T-helper 2 cell treated with Interferon-gamma antibody and Interleukin-4, amounts not matched to agents 5 μg/mL and 100 μg/mL, for 36 hours (primary cell): ENCODE results near the gene ADAMTS2.

Experiments
- DNase-seq: peaks from one replicate; pipeline ENCODE4 v3.0.0; 2021; ENCODE audit warnings: low spot score
- H3K27ac Mint-ChIP-seq: one replicate; pipeline ENCODE4 v1.8.0; 2021; ENCODE audit warnings: mild to moderate bottlenecking, mixed read lengths
- H3K27me3 Mint-ChIP-seq: one replicate; pipeline ENCODE4 v1.8.0; 2021; ENCODE audit warnings: low read depth, mixed read lengths
- H3K36me3 Mint-ChIP-seq: one replicate; pipeline ENCODE4 v1.8.0; 2021; ENCODE audit warnings: low read depth, mixed read lengths
- H3K4me1 Mint-ChIP-seq: one replicate; pipeline ENCODE4 v1.8.0; 2021; ENCODE audit warnings: low read depth, mixed read lengths
- H3K4me3 Mint-ChIP-seq: one replicate; pipeline ENCODE4 v1.8.0; 2022; ENCODE audit warnings: mild to moderate bottlenecking, moderate library complexity, mixed read lengths
- H3K9me3 Mint-ChIP-seq: one replicate; pipeline ENCODE4 v1.8.0; 2021; ENCODE audit warnings: mixed read lengths

The ADAMTS2 gene

GRCh38 chr5:179275941-179276837, 69.1 kb downstream of the ADAMTS2 start:
- Mint-ChIP-seq H3K4me3 (no peak overlapping the region), H3K4me1 (no peaks in the 10 kb centered on the region), H3K36me3 (no peaks in the 10 kb centered on the region), H3K27ac (no peak overlapping the region), H3K27me3 (no peaks in the 10 kb centered on the region), H3K9me3 (no peaks in the 10 kb centered on the region)
- DNase-seq, result no peak

- Mint-ChIP-seq H3K9me3 (no peaks in the 10 kb centered on the region), H3K27ac (no peak overlapping the region), H3K4me3 (no peak overlapping the region), H3K36me3 (no peaks in the 10 kb centered on the region), H3K4me1 (no peaks in the 10 kb centered on the region), H3K27me3 (no peaks in the 10 kb centered on the region)
- no peak for DNase-seq
Observed at GRCh38 chr5:179275381-179275878, 69.8 kb downstream of the ADAMTS2 start.

GRCh38 chr5:179274321-179275315, 70.6 kb downstream of the ADAMTS2 start:
- no peak overlapping the region for H3K27ac Mint-ChIP-seq
- H3K9me3 Mint-ChIP-seq, result no peaks in the 10 kb centered on the region
- DNase-seq, result no peak
- H3K4me1 Mint-ChIP-seq, result no peaks in the 10 kb centered on the region
- no peak overlapping the region for H3K4me3 Mint-ChIP-seq
- H3K36me3 Mint-ChIP-seq, result no peaks in the 10 kb centered on the region
- H3K27me3 Mint-ChIP-seq, result no peaks in the 10 kb centered on the region

- Mint-ChIP-seq H3K27ac (no peak overlapping the region), H3K27me3 (no peaks in the 10 kb centered on the region), H3K4me1 (no peaks in the 10 kb centered on the region), H3K9me3 (no peaks in the 10 kb centered on the region), H3K36me3 (no peaks in the 10 kb centered on the region), H3K4me3 (no peak overlapping the region)
- DNase-seq, result no peak
Observed at GRCh38 chr5:179273441-179274145, 71.7 kb downstream of the ADAMTS2 start.

GRCh38 chr5:179273073-179273435, 72.2 kb downstream of the ADAMTS2 start:
- H3K36me3 Mint-ChIP-seq, result no peaks in the 10 kb centered on the region
- no peaks in the 10 kb centered on the region for H3K4me1 Mint-ChIP-seq
- no peak for DNase-seq
- H3K27me3 Mint-ChIP-seq, result no peaks in the 10 kb centered on the region
- no peaks in the 10 kb centered on the region for H3K9me3 Mint-ChIP-seq
- H3K4me3 Mint-ChIP-seq, result no peak overlapping the region
- H3K27ac Mint-ChIP-seq, result no peak overlapping the region

- no peak for DNase-seq
- H3K9me3 Mint-ChIP-seq, result no peaks in the 10 kb centered on the region
- no peaks in the 10 kb centered on the region for H3K27me3 Mint-ChIP-seq
- no peak overlapping the region for H3K4me3 Mint-ChIP-seq
- no peaks in the 10 kb centered on the region for H3K4me1 Mint-ChIP-seq
- H3K27ac Mint-ChIP-seq, result no peak overlapping the region
- no peaks in the 10 kb centered on the region for H3K36me3 Mint-ChIP-seq
Observed at GRCh38 chr5:179272326-179273072, 72.8 kb downstream of the ADAMTS2 start.

GRCh38 chr5:179271821-179272325, 73.4 kb downstream of the ADAMTS2 start:
- no peaks in the 10 kb centered on the region for H3K9me3 Mint-ChIP-seq
- H3K27ac Mint-ChIP-seq, result no peak overlapping the region
- no peak overlapping the region for H3K4me3 Mint-ChIP-seq
- no peak for DNase-seq
- no peaks in the 10 kb centered on the region for H3K36me3 Mint-ChIP-seq
- H3K27me3 Mint-ChIP-seq, result no peaks in the 10 kb centered on the region
- H3K4me1 Mint-ChIP-seq, result no peaks in the 10 kb centered on the region

GRCh38 chr5:179271428-179271734, 73.9 kb downstream of the ADAMTS2 start:
- Mint-ChIP-seq H3K4me3 (no peak overlapping the region), H3K27me3 (no peaks in the 10 kb centered on the region), H3K36me3 (no peaks in the 10 kb centered on the region), H3K9me3 (no peaks in the 10 kb centered on the region), H3K27ac (no peak overlapping the region), H3K4me1 (no peaks in the 10 kb centered on the region)
- no peak for DNase-seq

GRCh38 chr5:179270581-179271427, 74.5 kb downstream of the ADAMTS2 start:
- H3K4me3 Mint-ChIP-seq, result no peak overlapping the region
- DNase-seq, result no peak
- no peaks in the 10 kb centered on the region for H3K27me3 Mint-ChIP-seq
- no peak overlapping the region for H3K27ac Mint-ChIP-seq
- H3K9me3 Mint-ChIP-seq, result no peaks in the 10 kb centered on the region
- no peaks in the 10 kb centered on the region for H3K4me1 Mint-ChIP-seq
- no peaks in the 10 kb centered on the region for H3K36me3 Mint-ChIP-seq

GRCh38 chr5:179269781-179270543, 75.3 kb downstream of the ADAMTS2 start:
- no peaks in the 10 kb centered on the region for H3K4me1 Mint-ChIP-seq
- H3K9me3 Mint-ChIP-seq, result no peaks in the 10 kb centered on the region
- DNase-seq, result no peak
- no peak overlapping the region for H3K27ac Mint-ChIP-seq
- H3K36me3 Mint-ChIP-seq, result no peaks in the 10 kb centered on the region
- H3K4me3 Mint-ChIP-seq, result no peak overlapping the region
- no peaks in the 10 kb centered on the region for H3K27me3 Mint-ChIP-seq

- Mint-ChIP-seq H3K9me3 (no peaks in the 10 kb centered on the region), H3K27me3 (no peaks in the 10 kb centered on the region), H3K4me1 (no peaks in the 10 kb centered on the region), H3K27ac (no peak overlapping the region), H3K4me3 (no peak overlapping the region), H3K36me3 (no peaks in the 10 kb centered on the region)
- DNase-seq, result no peak
Observed at GRCh38 chr5:179268966-179269693, 76.1 kb downstream of the ADAMTS2 start.
